GM23338 (cell line): ENCODE measurements around the gene CST11.

Experiments used
- CREB1 ChIP-seq: fragments of 250-450 bp; sonication (Bioruptor Pico); IDR thresholded peaks from 2 replicates; pipeline ENCODE4 v1.5.0; 2020; ENCODE audit warnings: low read depth, mild to moderate bottlenecking, moderate library complexity
- CTCF ChIP-seq, 2 experiments: fragments of 200-600 bp in 1 of 2; sonication (generic) in 1 of 2; conservative IDR thresholded peaks; 2 replicates each; pipeline versions ENCODE4 v1.5.1 to v1.6.1; 2016 to 2017; ENCODE audit warnings: antibody characterized with exemption in 2 of 2, low read depth in 2 of 2, mild to moderate bottlenecking in 2 of 2, moderate library complexity in 1 of 2
- ETS1 ChIP-seq: IDR thresholded peaks from 2 replicates; pipeline ENCODE4 v1.6.1; 2016; ENCODE audit warnings: antibody characterized with exemption
- EZH2 ChIP-seq: fragments of 200-600 bp; sonication (generic); IDR thresholded peaks from one replicate; pipeline ENCODE4 v1.8.0; 2017; ENCODE audit warnings: antibody characterized with exemption, mild to moderate bottlenecking, low read depth; ENCODE audit not compliant: unreplicated experiment
- EZH2phosphoT487 ChIP-seq: fragments of 200-600 bp; sonication (generic); IDR thresholded peaks from one replicate; pipeline ENCODE4 v1.8.1; 2018; ENCODE audit warnings: antibody characterized with exemption; ENCODE audit not compliant: unreplicated experiment
- JUNB ChIP-seq: IDR thresholded peaks from one replicate; pipeline ENCODE4 v1.6.1; 2016; ENCODE audit warnings: antibody characterized with exemption; ENCODE audit not compliant: unreplicated experiment
- NANOG ChIP-seq: IDR thresholded peaks from 2 replicates; pipeline ENCODE4 v1.6.1; 2016; ENCODE audit warnings: antibody characterized with exemption, borderline replicate concordance
- POLR2AphosphoS5 ChIP-seq: IDR thresholded peaks from 2 replicates; pipeline ENCODE4 v1.6.1; 2016; ENCODE audit warnings: antibody characterized with exemption, low read depth
- STAT1 ChIP-seq: IDR thresholded peaks from one replicate; pipeline ENCODE4 v1.6.1; 2016; ENCODE audit warnings: antibody characterized with exemption; ENCODE audit not compliant: unreplicated experiment
- ZNF114 ChIP-seq: fragments of 250-450 bp; sonication (Bioruptor Pico); IDR thresholded peaks from 2 replicates; pipeline ENCODE4 v1.5.0; 2020; ENCODE audit warnings: mild to moderate bottlenecking, moderate library complexity
- ZNF331 ChIP-seq: fragments of 250-450 bp; sonication (Bioruptor Pico); IDR thresholded peaks from 2 replicates; pipeline ENCODE4 v1.5.0; 2020; ENCODE audit warnings: low read depth, mild to moderate bottlenecking, moderate library complexity
- ZNF462 ChIP-seq: fragments of 250-450 bp; sonication (Bioruptor Pico); IDR thresholded peaks from 2 replicates; pipeline ENCODE4 v1.5.0; 2020; ENCODE audit warnings: mild to moderate bottlenecking, moderate library complexity
- TF ChIP-seq, protein P1 (sequence below): IDR thresholded peaks from one replicate; pipeline ENCODE4 v1.6.1; 2018; ENCODE audit warnings: antibody characterized with exemption; ENCODE audit not compliant: unreplicated experiment

- TF ChIP-seq, protein P1, sequence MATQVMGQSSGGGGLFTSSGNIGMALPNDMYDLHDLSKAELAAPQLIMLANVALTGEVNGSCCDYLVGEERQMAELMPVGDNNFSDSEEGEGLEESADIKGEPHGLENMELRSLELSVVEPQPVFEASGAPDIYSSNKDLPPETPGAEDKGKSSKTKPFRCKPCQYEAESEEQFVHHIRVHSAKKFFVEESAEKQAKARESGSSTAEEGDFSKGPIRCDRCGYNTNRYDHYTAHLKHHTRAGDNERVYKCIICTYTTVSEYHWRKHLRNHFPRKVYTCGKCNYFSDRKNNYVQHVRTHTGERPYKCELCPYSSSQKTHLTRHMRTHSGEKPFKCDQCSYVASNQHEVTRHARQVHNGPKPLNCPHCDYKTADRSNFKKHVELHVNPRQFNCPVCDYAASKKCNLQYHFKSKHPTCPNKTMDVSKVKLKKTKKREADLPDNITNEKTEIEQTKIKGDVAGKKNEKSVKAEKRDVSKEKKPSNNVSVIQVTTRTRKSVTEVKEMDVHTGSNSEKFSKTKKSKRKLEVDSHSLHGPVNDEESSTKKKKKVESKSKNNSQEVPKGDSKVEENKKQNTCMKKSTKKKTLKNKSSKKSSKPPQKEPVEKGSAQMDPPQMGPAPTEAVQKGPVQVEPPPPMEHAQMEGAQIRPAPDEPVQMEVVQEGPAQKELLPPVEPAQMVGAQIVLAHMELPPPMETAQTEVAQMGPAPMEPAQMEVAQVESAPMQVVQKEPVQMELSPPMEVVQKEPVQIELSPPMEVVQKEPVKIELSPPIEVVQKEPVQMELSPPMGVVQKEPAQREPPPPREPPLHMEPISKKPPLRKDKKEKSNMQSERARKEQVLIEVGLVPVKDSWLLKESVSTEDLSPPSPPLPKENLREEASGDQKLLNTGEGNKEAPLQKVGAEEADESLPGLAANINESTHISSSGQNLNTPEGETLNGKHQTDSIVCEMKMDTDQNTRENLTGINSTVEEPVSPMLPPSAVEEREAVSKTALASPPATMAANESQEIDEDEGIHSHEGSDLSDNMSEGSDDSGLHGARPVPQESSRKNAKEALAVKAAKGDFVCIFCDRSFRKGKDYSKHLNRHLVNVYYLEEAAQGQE: no peak
- TF ChIP-seq CTCF (conservative IDR thresholded peaks at IDR 0.05; ENCODE audit: low read depth in 2 of 2) (no peak), EZH2phosphoT487 (no peak), POLR2AphosphoS5 (no peak), EZH2 (no peak), ZNF462 (CRISPR knock-in tag) (no peak), NANOG (no peak), CREB1 (no peak), ZNF331 (CRISPR knock-in tag) (no peak), ZNF114 (CRISPR knock-in tag) (no peak), ETS1 (no peak), STAT1 (no peak), JUNB (no peak)
Observed at GRCh38 chr20:23454816-23455215, 2.1 kb upstream of the CST11 start.
